Mesendoderm (in vitro differentiated cells): ENCODE data around the gene ZNF595.
"Not testable (repeated sequence)": the region's sequence is repeated elsewhere in the genome, so short reads cannot be mapped to it uniquely, and the experiment has no call there.

Experiments
- DNase-seq: peaks from one replicate; pipeline ENCODE4 v3.0.0; 2013
- H2AK5ac ChIP-seq: 2 replicates; pipeline ENCODE4 v1.6.1; 2013; ENCODE audit warnings: low read length, inconsistent platforms
- H2BK120ac ChIP-seq: 2 replicates; pipeline ENCODE4 v1.6.1; 2013; ENCODE audit warnings: low read depth, mild to moderate bottlenecking, low read length, moderate library complexity, mixed read lengths
- H2BK15ac ChIP-seq: replicated peaks from 2 replicates; pipeline ENCODE4 v1.6.1; 2013; ENCODE audit warnings: low read depth, mild to moderate bottlenecking, moderate library complexity
- H2BK5ac ChIP-seq: 2 replicates; pipeline ENCODE4 v1.6.1; 2013; ENCODE audit warnings: low read length, inconsistent platforms
- H3K18ac ChIP-seq: 2 replicates; pipeline ENCODE4 v1.6.1; 2013; ENCODE audit warnings: mild to moderate bottlenecking, low read length, mixed read lengths
- H3K23ac ChIP-seq: one replicate; pipeline ENCODE4 v1.6.1; 2013; ENCODE audit warnings: low read length
- H3K27ac ChIP-seq: 2 replicates; pipeline ENCODE4 v1.5.1; 2013; ENCODE audit warnings: low read depth, mild to moderate bottlenecking, inconsistent platforms, low read length, moderate library complexity
- H3K27me3 ChIP-seq: 2 replicates; pipeline ENCODE4 v1.6.1; 2013; ENCODE audit warnings: low read length, control low read depth, mild to moderate bottlenecking, inconsistent platforms; ENCODE audit not compliant: insufficient read depth, poor library complexity
- H3K36me3 ChIP-seq: 2 replicates; pipeline ENCODE4 v1.6.1; 2013; ENCODE audit warnings: low read length, inconsistent platforms; ENCODE audit not compliant: control insufficient read depth, insufficient read depth
- H3K4ac ChIP-seq: one replicate; pipeline ENCODE4 v1.6.1; 2013; ENCODE audit warnings: low read depth, mild to moderate bottlenecking, low read length, moderate library complexity
- H3K4me1 ChIP-seq: 2 replicates; pipeline ENCODE4 v1.6.1; 2013; ENCODE audit warnings: low read depth, low read length, inconsistent platforms; ENCODE audit not compliant: control insufficient read depth
- H3K4me2 ChIP-seq: 2 replicates; pipeline ENCODE4 v1.6.1; 2013; ENCODE audit warnings: low read length
- H3K4me3 ChIP-seq: 2 replicates; pipeline ENCODE4 v1.5.1; 2013; ENCODE audit warnings: mild to moderate bottlenecking, low read length
- H3K56ac ChIP-seq: one replicate; pipeline ENCODE4 v1.6.1; 2013; ENCODE audit warnings: low read length
- H3K79me1 ChIP-seq: 2 replicates; pipeline ENCODE4 v1.6.1; 2013; ENCODE audit warnings: low read length, inconsistent platforms
- H3K79me2 ChIP-seq: 2 replicates; pipeline ENCODE4 v1.6.1; 2013; ENCODE audit warnings: mild to moderate bottlenecking, low read length; ENCODE audit not compliant: control insufficient read depth, insufficient read depth
- H3K9ac ChIP-seq: 2 replicates; pipeline ENCODE4 v1.6.1; 2013; ENCODE audit warnings: low read length, inconsistent platforms
- H4K5ac ChIP-seq: one replicate; pipeline ENCODE4 v1.6.1; 2013; ENCODE audit warnings: low read length
- H4K8ac ChIP-seq: one replicate; pipeline ENCODE4 v1.6.1; 2013; ENCODE audit warnings: low read depth, mild to moderate bottlenecking, control low read depth, low read length, moderate library complexity
- WGBS: extraction: QIAGEN DNeasy Blood & Tissue Kit; methylation state at CpG from one replicate; pipeline ENCODE4 v1.1.7; 2013; ENCODE audit warnings: low lambda C conversion rate, missing lambda C conversion rate; ENCODE audit not compliant: insufficient coverage; ENCODE audit errors: extremely low coverage; 5-methylcytosine and 5-hydroxymethylcytosine counted together

ZNF595 gene

DNA sequence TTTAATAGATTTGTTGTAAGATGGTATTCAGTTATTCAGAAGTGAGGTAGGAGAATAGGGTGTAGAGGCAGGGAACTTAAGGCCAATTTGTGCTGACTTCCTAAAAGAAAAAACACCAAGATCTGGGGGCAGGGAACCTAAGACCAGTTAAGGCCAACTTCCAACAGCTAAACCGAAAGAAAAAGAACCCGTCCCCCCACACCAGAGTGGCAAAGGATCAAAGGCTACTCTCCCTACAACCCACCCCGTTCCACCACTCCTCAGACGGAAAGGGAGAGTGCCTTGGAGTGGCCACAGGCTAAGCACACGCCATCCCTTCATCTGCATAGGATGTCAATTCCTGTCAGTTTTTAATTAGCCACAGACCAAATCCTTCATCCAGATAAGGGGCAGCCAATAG lies 67.5 kb downstream of the ZNF595 start:
- Histone ChIP-seq H3K27me3 (no peaks in the 10 kb centered on the region), H3K4me3 (no peak overlapping the region), H2BK120ac (no peak overlapping the region), H3K23ac (no peak overlapping the region), H4K8ac (no peak overlapping the region), H3K4ac (no peak overlapping the region), H3K4me2 (no peak overlapping the region), H3K79me2 (peaks cover 10% of the 10 kb centered on the region), H4K5ac (no peak overlapping the region), H2AK5ac (no peak overlapping the region), H3K36me3 (no peaks in the 10 kb centered on the region), H3K4me1 (no peaks in the 10 kb centered on the region), H2BK15ac (no peak overlapping the region), H3K18ac (no peak overlapping the region), H2BK5ac (no peak overlapping the region), H3K27ac (no peak overlapping the region), H3K56ac (no peak overlapping the region), H3K9ac (no peak overlapping the region), H3K79me1 (no peaks in the 10 kb centered on the region)
- no CpG with 5 or more reads among the region's 5 CpGs for WGBS
- DNase-seq, result no peak

DNA sequence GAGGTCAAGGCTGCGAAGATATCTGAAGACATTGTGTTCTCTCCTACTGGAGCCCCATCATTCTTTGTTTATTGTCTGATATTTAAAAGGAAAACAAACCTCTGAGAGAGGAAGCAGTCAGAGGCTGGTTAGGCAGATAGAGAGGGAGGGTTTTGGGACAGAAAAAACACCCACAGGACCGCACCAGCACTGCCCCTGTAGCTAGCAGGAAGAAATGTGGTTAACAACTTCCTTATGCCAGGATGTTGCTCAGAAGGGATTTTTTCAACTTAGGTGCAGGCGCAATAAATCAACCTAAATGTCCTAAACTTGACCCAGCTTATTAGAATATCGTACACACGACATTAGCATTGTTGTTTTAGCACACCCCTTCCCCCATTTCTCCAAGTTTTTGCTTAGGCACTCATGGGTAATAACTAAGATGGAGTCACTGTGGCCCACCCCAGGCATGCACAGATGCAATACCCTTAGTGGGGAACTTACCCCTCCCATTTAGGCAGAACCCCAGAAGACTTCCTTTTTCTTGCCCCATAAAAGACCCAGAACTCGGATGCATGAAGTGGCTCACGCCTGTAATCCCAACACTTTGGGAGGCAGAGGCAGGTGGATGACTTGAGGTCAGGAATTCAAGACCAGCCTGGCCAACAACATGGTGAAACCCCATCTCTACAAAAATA lies 68.4 kb downstream of the ZNF595 start:
- H3K9ac ChIP-seq, result no peak overlapping the region
- no peak overlapping the region for H3K23ac ChIP-seq
- no peaks in the 10 kb centered on the region for H3K79me1 ChIP-seq
- no peak overlapping the region for H3K4me3 ChIP-seq
- H2AK5ac ChIP-seq, result no peak overlapping the region
- H3K27ac ChIP-seq, result no peak overlapping the region
- no peak overlapping the region for H2BK120ac ChIP-seq
- no peak overlapping the region for H2BK15ac ChIP-seq
- no peak overlapping the region for H3K18ac ChIP-seq
- no peak for DNase-seq
- no peaks in the 10 kb centered on the region for H3K27me3 ChIP-seq
- H4K8ac ChIP-seq, result no peak overlapping the region
- WGBS, result no CpG with 5 or more reads among the region's 7 CpGs
- no peak overlapping the region for H2BK5ac ChIP-seq
- no peak overlapping the region for H3K4ac ChIP-seq
- H3K79me2 ChIP-seq, result peaks cover 18% of the 10 kb centered on the region
- no peak overlapping the region for H4K5ac ChIP-seq
- H3K36me3 ChIP-seq, result no peaks in the 10 kb centered on the region
- no peak overlapping the region for H3K4me2 ChIP-seq
- H3K4me1 ChIP-seq, result no peaks in the 10 kb centered on the region
- no peak overlapping the region for H3K56ac ChIP-seq

DNA sequence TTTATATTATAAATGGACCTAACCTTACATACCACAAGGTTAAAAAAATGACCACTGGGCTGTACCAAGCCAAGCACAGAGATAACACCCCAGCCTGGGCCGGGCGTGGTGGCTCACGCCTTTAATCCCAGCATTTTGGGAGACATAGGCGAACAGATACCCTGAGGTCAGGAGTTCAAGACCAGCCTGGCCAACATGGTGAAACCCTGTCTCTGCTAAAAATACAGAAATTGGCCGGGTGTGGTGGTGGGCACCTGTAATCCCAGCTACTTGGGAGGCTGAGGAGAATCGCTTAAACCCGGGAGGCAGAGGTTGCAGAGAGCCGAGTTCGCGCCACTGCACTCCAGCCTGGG lies 70.8 kb downstream of the ZNF595 start:
- WGBS, result no CpG with 5 or more reads among the region's 10 CpGs
- peak overlapping the region; percentile 19 for H3K27ac ChIP-seq
- not testable (repeated sequence) for H3K36me3 ChIP-seq

DNA sequence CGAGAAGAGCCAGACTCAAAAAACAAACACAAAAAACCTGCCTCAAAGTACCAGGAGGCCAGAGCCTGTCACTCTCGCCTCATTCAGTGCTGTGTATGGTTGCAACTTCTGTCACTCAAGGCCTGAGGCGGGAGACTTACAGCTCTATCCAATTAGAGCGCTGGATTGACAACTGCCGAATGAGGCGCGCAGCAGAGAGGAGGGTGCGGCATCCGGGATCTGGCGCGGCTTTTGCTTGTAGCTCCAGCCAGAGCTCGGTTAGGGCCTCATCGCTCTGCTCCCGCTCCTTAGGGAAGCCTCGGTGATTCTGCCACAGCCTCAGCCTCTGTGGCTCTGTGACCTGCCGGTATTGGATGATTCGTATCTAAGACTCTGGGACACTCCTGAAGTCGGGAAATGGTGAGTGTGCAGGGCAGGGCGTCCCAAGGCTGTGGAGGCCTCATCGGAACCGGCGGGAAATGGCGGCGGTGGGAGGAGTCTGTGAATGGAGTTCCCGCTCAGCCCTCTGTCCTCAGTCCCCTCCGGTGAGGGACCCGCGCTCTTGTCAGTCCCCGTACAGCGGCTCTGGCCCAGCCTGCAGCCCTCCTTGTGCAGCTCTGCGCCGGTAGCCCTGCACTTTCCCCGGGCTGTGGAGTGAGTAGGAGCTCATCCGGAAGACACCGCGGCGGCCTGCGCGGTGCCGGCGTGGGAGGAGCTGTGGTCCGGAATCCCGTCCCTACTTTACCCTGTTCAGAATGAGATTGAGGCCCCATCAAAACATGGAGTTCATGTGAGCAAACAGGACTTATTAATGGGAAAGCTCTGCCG lies 71.4 kb downstream of the ZNF595 start, which contains the start of gene ZNF718:
ZNF718 (plus strand) TSS at position 227 of the 807 bp plus-strand sequence; CDS start at position 397, 170 bp downstream.
- H3K56ac ChIP-seq, result peak within 1 kb of the TSS; percentile 93
- peak within 1 kb of the TSS; percentile 88 for H3K9ac ChIP-seq
- H2AK5ac ChIP-seq, result no peak within 1 kb of the TSS
- peak within 1 kb of the TSS; percentile 72 for H3K4me3 ChIP-seq
- no peak within 1 kb of the TSS for H3K23ac ChIP-seq
- H4K8ac ChIP-seq, result no peak within 1 kb of the TSS
- peak within 1 kb of the TSS; percentile 60 for H2BK5ac ChIP-seq
- no peaks in the 10 kb centered on the region for H3K4me1 ChIP-seq
- DNase-seq, result peak; percentile 99
- H3K27ac ChIP-seq, result peak within 1 kb of the TSS; percentile 74
- no peak within 1 kb of the TSS for H2BK15ac ChIP-seq
- H3K79me1 ChIP-seq, result peaks cover 2% of the 10 kb centered on the region
- H4K5ac ChIP-seq, result no peak within 1 kb of the TSS
- H3K4ac ChIP-seq, result peak within 1 kb of the TSS; percentile 74
- H2BK120ac ChIP-seq, result no peak within 1 kb of the TSS
- H3K4me2 ChIP-seq, result peak within 1 kb of the TSS; percentile 84
- no peaks in the 10 kb centered on the region for H3K27me3 ChIP-seq
- WGBS, result no CpG with 5 or more reads among the region's 44 CpGs
- peak within 1 kb of the TSS; percentile 54 for H3K18ac ChIP-seq
- no peaks in the 10 kb centered on the region for H3K36me3 ChIP-seq
- peaks cover 35% of the 10 kb centered on the region for H3K79me2 ChIP-seq

More for the DNA sequence above, 70.8 kb downstream of the ZNF595 start:
- not testable (repeated sequence) for H3K4me3 ChIP-seq, H3K79me1 ChIP-seq, H4K8ac ChIP-seq, H2AK5ac ChIP-seq, H2BK5ac ChIP-seq, H3K23ac ChIP-seq, H2BK120ac ChIP-seq, H4K5ac ChIP-seq, H3K18ac ChIP-seq, H3K4me2 ChIP-seq, DNase-seq, H3K27me3 ChIP-seq, H2BK15ac ChIP-seq, H3K4me1 ChIP-seq
- Histone ChIP-seq H3K79me2 (peaks cover 34% of the 10 kb centered on the region), H3K4ac (peak overlapping the region; percentile 74), H3K9ac (peak overlapping the region; percentile 21), H3K56ac (peak overlapping the region; percentile 71)

DNA sequence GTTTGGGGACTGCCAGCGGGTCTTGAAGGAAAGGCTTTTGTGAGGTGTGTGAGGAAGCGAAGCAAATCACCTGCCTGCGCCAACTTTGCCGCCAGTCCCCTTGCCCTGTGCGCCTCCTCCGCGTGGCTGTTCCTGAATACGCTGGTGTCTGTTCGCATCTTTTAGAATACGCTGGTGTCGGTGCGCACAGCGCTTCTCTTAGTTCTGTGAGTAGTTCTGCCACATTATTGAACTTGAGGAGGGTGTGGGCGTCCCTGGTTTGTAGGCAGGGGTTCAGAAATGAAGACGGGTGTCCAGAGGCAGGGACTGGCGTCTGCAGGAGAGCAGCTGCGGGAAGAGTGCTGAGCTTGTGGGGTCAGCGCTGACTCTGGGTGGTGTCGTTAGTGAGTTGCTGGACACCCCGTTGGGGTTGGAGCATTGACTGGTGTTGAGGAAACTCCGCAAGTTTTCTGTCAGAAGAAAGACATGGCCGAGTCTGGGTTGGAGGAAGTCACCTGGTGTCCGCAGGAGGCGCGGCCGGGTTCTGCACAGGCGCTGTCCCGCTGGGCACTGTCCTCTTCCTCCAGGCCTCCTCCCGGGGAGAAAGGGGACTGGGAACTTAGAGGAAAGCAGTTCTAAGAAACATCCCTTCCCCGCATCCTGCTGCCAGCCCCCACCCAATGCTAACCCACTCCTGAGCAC lies 72.1 kb downstream of the ZNF595 start:
- no CpG with 5 or more reads among the region's 30 CpGs for WGBS

More for the DNA sequence above, 72.1 kb downstream of the ZNF595 start:
- Histone ChIP-seq H2AK5ac (no peak overlapping the region), H3K9ac (peak overlapping the region; percentile 88), H3K23ac (no peak overlapping the region), H3K36me3 (no peaks in the 10 kb centered on the region), H3K4me2 (peak overlapping the region; percentile 84), H4K5ac (no peak overlapping the region), H3K18ac (peak overlapping the region; percentile 54), H3K4ac (no peak overlapping the region), H3K27ac (peak overlapping the region; percentile 74), H3K79me1 (peaks cover 2% of the 10 kb centered on the region), H3K4me3 (peak overlapping the region; percentile 72), H2BK15ac (no peak overlapping the region), H3K79me2 (peaks cover 35% of the 10 kb centered on the region), H2BK5ac (no peak overlapping the region), H3K4me1 (no peaks in the 10 kb centered on the region), H3K56ac (peak overlapping the region; percentile 93), H4K8ac (no peak overlapping the region), H2BK120ac (no peak overlapping the region), H3K27me3 (no peaks in the 10 kb centered on the region)
- DNase-seq, result peak; percentile 84
